Measurements from ENCODE around the gene SLC22A2. TPM values are rescaled to one million over a fixed set of nuclear protein-coding genes. Genes with fewer than 3 reads are reported as not detected.

The SLC22A2 gene
- polyA plus RNA-seq, 1 experiment: not detected

GRCh38 chr6:160227769-160228161 is 30.9 kb downstream of the SLC22A2 start:
- no peaks in the 10 kb centered on the region for H3K27me3 ChIP-seq (ENCODE audit: control insufficient read depth, insufficient read depth, low read length)
- ChIA-PET CTCF (no interaction called here), POLR2A (no interaction called here)
- no peak for DNase-seq (ENCODE audit: low read depth)
- no peaks in the 10 kb centered on the region for H3K36me3 ChIP-seq (ENCODE audit: control insufficient read depth, insufficient read depth, low read length)
- no peak for TF ChIP-seq CTCF (IDR thresholded peaks at IDR 0.05; ENCODE audit: insufficient read depth, low read depth, low read length)
- H3K4me3 ChIP-seq (ENCODE audit: low read depth, low read length): no peak overlapping the region

GRCh38 chr6:160227038-160227768 is 31.4 kb downstream of the SLC22A2 start:
- no peak for DNase-seq (ENCODE audit: low read depth)
- CTCF ChIA-PET: no interaction called here

DNA sequence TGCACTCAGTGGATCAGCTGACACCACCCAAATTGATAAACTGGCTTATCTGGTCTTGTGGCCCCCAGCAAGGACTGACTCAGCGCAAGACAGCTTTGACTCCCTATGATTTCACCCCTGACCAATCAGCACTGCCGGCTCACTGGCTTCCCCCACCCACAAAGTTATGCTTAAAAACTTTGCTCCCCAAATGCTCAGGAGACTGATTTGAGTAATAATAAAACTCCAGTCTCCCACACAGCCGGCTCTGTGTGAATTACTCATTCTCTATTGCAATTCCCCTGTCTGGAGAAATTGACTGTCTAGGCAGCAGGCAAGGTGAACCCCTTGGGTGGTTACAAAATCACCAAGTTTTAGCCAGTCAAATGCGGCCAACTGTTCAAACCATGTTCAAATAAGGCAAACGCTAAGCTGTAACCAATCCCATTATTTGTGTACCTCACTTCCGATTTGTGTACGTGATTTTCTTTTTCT is 32.5 kb downstream of the SLC22A2 start:
- H3K27me3 ChIP-seq (ENCODE audit: control insufficient read depth, insufficient read depth, low read length): no peaks in the 10 kb centered on the region
- no peak for DNase-seq (ENCODE audit: low read depth)
- no peak overlapping the region for H3K4me3 ChIP-seq (ENCODE audit: low read depth, low read length)
- TF ChIP-seq CTCF (IDR thresholded peaks at IDR 0.05; ENCODE audit: insufficient read depth, low read depth, low read length): no peak
- ChIA-PET CTCF (no interaction called here), POLR2A (no interaction called here)
- H3K36me3 ChIP-seq (ENCODE audit: control insufficient read depth, insufficient read depth, low read length): no peaks in the 10 kb centered on the region

More at GRCh38 chr6:160227038-160227768, 31.4 kb downstream of the SLC22A2 start:
- H3K27me3 ChIP-seq (ENCODE audit: control insufficient read depth, insufficient read depth, low read length): no peaks in the 10 kb centered on the region
- POLR2A ChIA-PET: no interaction called here
- H3K36me3 ChIP-seq (ENCODE audit: control insufficient read depth, insufficient read depth, low read length): no peaks in the 10 kb centered on the region
- no peak overlapping the region for H3K4me3 ChIP-seq (ENCODE audit: low read depth, low read length)
- TF ChIP-seq CTCF (IDR thresholded peaks at IDR 0.05; ENCODE audit: insufficient read depth, low read depth, low read length): no peak

GRCh38 chr6:160224639-160225237 is 33.9 kb downstream of the SLC22A2 start:
- H3K27me3 ChIP-seq (ENCODE audit: control insufficient read depth, insufficient read depth, low read length): no peaks in the 10 kb centered on the region
- H3K36me3 ChIP-seq (ENCODE audit: control insufficient read depth, insufficient read depth, low read length): no peaks in the 10 kb centered on the region
- no peak for TF ChIP-seq CTCF (IDR thresholded peaks at IDR 0.05; ENCODE audit: insufficient read depth, low read depth, low read length)
- H3K4me3 ChIP-seq (ENCODE audit: low read depth, low read length): no peak overlapping the region
- POLR2A ChIA-PET: no interaction called here
- CTCF ChIA-PET: interaction anchor here (0.6 kb wide), 1 partner anchor 1661 kb away, joined by 3 read pairs; no protein-coding TSS in a partner anchor
- DNase-seq (ENCODE audit: low read depth): no peak

- H3K27me3 ChIP-seq (ENCODE audit: control insufficient read depth, insufficient read depth, low read length): no peaks in the 10 kb centered on the region
- no peak overlapping the region for H3K4me3 ChIP-seq (ENCODE audit: low read depth, low read length)
- POLR2A ChIA-PET: no interaction called here
- TF ChIP-seq CTCF (IDR thresholded peaks at IDR 0.05; ENCODE audit: insufficient read depth, low read depth, low read length): no peak
- CTCF ChIA-PET: no interaction called here
- H3K36me3 ChIP-seq (ENCODE audit: control insufficient read depth, insufficient read depth, low read length): no peaks in the 10 kb centered on the region
- no peak for DNase-seq (ENCODE audit: low read depth)
Observed at GRCh38 chr6:160222491-160222890, 36.1 kb downstream of the SLC22A2 start.

All from BJ (cell line).